Fibroblast of skin of scalp (primary cell): Measurements from ENCODE around the gene TSPAN13. TPM values are rescaled to one million over a fixed set of nuclear protein-coding genes. Genes with fewer than 3 reads are reported as not detected.

Source experiments
- DNase-seq: peaks from one replicate; pipeline ENCODE4 v3.0.0-alpha.2; 2013
- polyA plus RNA-seq, 2 experiments: library from polyadenylated mRNA; unstranded; fragments of 120-200 nt; gene quantifications; one replicate each; pipeline ENCODE4 v1.2.1, GENCODE V29; 2013; ENCODE audit not compliant: insufficient read length in 2 of 2

Gene TSPAN13
- 4.6 TPM for polyA plus RNA-seq (2013, experiment 1 of 2; ENCODE audit: insufficient read length)
- 6.8 TPM for polyA plus RNA-seq (2013, experiment 2 of 2; ENCODE audit: insufficient read length)

- DNase-seq, result peak; percentile 56
These were observed at the start of gene TSPAN13 for GRCh38 chr7:16753102-16753931. TSS of gene TSPAN13 (plus strand) at chr7:16753755. CDS start at chr7:16753968, 213 bp downstream.

- peak; percentile 70 for DNase-seq
These were observed 45.0 kb upstream of the TSPAN13 start for GRCh38 chr7:16708511-16708910.

GRCh38 chr7:16708980-16709379, 44.6 kb upstream of the TSPAN13 start:
- DNase-seq, result peak; percentile 96

- DNase-seq, result peak; percentile 63
These were observed 42.9 kb upstream of the TSPAN13 start for GRCh38 chr7:16710651-16711050.

- peak; percentile 44 for DNase-seq
These were observed 41.8 kb upstream of the TSPAN13 start for GRCh38 chr7:16711730-16712129.

GRCh38 chr7:16712916-16713315, 40.6 kb upstream of the TSPAN13 start:
- DNase-seq, result peak; percentile 37

GRCh38 chr7:16715928-16716327, 37.6 kb upstream of the TSPAN13 start:
- DNase-seq, result no peak

- no peak for DNase-seq
These were observed 35.4 kb upstream of the TSPAN13 start for GRCh38 chr7:16718111-16718656.

- DNase-seq, result no peak
These were observed 33.9 kb upstream of the TSPAN13 start for GRCh38 chr7:16719699-16720098.

- DNase-seq, result no peak
These were observed 32.0 kb upstream of the TSPAN13 start for GRCh38 chr7:16721541-16721940.

- DNase-seq, result no peak
These were observed 29.2 kb upstream of the TSPAN13 start for GRCh38 chr7:16724344-16724743.

- no peak for DNase-seq
These were observed 27.4 kb upstream of the TSPAN13 start for GRCh38 chr7:16726189-16726588.

- no peak for DNase-seq
These were observed 25.8 kb upstream of the TSPAN13 start for GRCh38 chr7:16727736-16728135.

- DNase-seq, result no peak
These were observed 24.7 kb upstream of the TSPAN13 start for GRCh38 chr7:16728811-16729210.

GRCh38 chr7:16729541-16729940, 24.0 kb upstream of the TSPAN13 start:
- DNase-seq, result no peak

- DNase-seq, result no peak
These were observed 22.6 kb upstream of the TSPAN13 start for GRCh38 chr7:16730937-16731336.

GRCh38 chr7:16732828-16733227, 20.7 kb upstream of the TSPAN13 start:
- no peak for DNase-seq

- no peak for DNase-seq
These were observed 19.3 kb upstream of the TSPAN13 start for GRCh38 chr7:16734148-16734726.

- no peak for DNase-seq
These were observed 18.5 kb upstream of the TSPAN13 start for GRCh38 chr7:16735020-16735419.

GRCh38 chr7:16738011-16738688, 15.4 kb upstream of the TSPAN13 start:
- no peak for DNase-seq

- peak; percentile 86 for DNase-seq
These were observed 13.5 kb upstream of the TSPAN13 start for GRCh38 chr7:16739863-16740622.

- DNase-seq, result no peak
These were observed 13.0 kb upstream of the TSPAN13 start for GRCh38 chr7:16740623-16740953.
